Measurements from ENCODE around the gene IFIT1.
"Not testable (repeated sequence)": the region's sequence is repeated elsewhere in the genome, so short reads cannot be mapped to it uniquely, and the experiment has no call there.

The IFIT1 gene

DNA sequence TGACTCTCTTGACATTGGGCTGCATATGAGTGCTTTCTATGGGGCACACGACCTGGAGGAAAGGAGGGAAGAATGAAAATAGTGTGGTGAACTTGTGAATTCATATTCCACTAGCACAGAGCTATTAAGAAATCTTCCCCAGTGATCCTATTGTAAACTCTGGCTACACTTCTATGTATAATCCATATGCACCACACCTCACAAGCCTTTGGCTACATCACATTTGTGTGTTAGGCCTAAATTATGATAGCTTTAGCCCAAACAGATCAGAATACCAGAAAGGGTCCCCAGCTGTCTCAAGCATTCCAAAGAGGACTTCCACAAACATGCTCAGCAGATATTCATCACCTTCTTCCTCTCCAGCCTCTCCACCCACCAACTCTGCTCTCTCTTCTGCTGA lies 24.3 kb upstream of the IFIT1 start:
- DNase-seq, result no peak

DNA sequence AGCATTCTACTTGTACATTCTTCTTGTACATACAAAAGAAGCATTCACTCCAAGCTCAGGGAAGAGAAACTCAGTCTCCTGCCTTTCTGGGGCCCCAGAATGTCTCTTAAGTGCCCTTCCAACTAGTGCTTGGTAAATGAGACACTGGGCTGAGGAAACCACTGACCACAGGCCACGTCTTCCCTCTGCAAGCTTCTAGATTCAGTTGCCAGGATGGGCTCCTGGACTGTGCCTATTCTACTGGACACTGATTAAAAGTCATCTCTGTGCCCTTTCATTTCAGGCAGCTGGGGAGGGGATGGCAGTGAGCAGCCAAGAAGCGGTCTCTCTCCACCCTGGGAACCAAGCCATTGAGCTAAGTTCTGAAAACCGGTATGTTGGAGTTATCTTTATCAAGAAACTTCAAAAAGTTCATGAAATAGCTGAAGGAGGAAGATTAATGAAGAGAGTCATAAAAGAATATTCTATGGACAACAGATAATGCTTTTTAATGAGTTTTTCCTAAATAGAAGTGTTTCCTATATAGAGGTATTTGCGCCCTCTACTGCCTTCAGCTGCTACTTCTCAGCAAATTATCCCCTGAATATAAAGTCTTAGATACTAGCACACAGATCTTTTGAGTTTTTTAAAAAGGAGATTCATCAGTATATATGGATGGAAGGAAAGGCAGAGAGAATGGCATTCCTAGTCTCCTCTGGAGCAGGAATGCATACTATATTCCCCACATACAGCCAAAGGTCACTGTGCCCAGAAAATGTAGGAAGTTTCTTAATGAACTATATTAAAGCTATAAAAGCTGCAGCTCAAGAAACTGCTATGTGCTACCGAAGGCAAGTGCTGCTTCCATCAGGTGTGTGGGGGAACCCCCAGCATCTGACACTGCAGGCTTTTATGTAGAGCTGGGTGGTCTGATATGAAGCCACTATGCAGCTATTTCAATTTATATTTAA lies 23.0 kb upstream of the IFIT1 start:
- no peak for DNase-seq

GRCh38 chr10:89371079-89371478 lies 21.3 kb upstream of the IFIT1 start:
- no peak for DNase-seq

DNA sequence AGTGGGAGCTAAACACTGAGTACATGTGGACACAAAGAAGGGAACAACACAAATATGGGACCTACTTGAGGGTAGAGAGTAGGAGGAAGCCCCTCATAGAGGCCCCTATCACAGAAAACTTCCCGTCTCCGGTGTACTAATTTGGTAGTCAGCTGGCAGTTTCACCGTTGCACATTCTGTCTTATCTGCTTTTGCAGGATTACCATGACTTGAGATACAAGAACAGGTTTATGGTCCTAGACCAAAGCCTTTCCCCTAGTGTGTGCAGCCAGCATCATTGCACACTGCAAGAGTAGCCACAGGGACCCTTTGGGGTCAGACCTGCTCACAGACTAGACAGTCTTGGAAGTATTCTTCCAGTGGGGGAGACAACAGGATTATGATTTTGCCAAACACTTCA lies 20.4 kb upstream of the IFIT1 start:
- no peak for DNase-seq

DNA sequence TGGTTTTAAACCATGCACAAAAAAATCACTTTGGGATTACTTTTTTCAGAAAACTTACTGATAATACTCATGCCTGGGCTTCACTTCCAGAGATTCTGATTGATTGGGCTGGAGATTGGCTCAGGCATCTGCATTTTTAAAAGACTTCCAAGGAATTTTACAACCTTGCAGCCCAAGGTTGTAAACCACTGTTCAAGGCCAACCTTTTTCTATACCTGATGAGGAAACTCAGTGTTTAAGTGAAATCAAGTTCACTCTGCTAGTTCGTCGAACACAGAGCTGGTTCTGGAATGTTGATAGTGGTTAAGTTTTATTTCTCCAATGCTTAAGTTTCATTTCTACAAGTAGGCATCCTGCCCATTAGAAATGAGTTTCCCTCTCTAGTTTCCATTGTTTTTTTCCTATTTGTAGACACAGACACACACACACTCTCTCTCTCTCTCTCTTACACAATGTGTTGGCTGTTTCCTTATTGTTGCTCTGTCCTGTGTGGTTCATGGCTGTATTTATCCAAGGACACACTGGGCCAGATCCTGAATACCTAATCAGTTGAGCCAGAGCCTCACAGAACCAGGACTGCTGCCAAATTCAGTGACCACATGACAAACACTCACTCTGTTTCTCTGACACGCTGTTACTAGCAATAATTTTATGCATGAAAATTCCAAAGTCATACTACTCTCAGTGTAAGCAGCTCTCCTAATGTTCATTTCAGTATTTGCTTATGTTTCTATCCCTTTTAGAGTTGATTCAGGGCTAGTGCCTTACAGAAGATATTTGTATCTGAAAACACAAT lies 18.3 kb upstream of the IFIT1 start:
- no peak for DNase-seq

- no peak for DNase-seq
These were observed 17.7 kb upstream of the IFIT1 start for GRCh38 chr10:89374713-89375141.

- no peak for DNase-seq
These were observed 14.5 kb upstream of the IFIT1 start, which contains the start of gene IFIT1B for GRCh38 chr10:89377705-89378637. TSS of gene IFIT1B (plus strand) at chr10:89378056. CDS start at chr10:89378136, 80 bp downstream.

GRCh38 chr10:89379103-89379502 lies 13.3 kb upstream of the IFIT1 start:
- DNase-seq, result no peak

DNA sequence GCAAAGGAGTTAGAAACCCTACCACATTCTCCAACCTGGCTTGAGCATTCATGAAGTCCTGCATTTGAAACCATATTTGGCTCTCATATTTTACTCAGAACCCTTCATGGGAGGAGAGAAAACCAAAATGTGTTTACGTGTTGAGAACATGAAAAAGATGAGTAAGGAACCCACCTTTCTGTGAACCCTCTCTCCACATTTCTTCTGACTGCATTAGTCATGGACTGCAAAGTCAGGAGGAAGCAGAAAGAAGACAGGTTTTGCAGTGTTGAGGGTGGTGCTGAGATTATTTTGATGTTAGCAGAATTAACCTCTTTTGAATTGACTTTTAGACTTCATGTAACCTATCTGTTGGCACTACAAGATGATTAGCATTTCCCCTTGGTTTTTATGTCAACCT lies 9.7 kb upstream of the IFIT1 start:
- no peak for DNase-seq

DNA sequence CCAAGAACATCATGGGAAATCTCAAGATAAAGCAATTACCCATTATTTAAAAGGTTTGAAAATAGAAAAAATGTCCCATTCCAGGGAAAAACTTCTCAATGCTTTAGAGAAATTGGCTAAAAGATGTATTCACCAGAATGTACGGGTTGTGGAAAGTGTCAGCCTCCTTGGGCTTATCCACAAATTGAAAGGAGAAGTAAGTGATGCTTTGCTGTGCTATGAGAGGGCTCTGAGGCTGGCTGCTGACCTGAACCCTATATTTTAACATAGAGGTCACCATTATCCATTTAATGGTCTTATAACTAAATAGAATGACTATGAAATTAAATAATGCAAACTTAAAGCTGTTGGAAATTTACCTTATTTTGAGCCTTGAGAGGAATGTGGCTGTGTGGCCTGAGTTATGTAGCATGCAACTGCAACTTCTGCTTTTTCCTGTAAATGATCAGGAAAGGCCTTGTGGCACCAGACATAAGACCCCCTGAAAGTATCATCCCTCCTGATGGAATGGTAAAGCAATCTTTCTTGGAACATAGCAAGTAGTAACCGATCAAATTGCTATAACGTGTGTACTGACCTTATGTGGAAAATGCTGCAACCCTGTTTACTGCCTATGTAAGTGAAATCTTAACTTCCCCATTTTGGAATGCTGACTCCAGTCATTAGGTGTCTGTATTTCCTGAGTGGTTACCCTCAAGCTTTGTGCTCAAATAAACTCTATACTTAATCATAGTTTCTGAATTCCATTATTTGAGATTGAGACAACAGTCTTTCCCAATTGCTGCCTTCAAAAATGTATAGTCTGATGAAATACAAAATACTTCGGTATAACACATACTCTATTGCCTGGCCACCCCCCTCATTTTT lies 7.7 kb upstream of the IFIT1 start:
- no peak for DNase-seq

GRCh38 chr10:89388806-89389205 lies 3.6 kb upstream of the IFIT1 start:
- no peak for DNase-seq

GRCh38 chr10:89389254-89389653 lies 3.2 kb upstream of the IFIT1 start:
- no peak for DNase-seq

DNA sequence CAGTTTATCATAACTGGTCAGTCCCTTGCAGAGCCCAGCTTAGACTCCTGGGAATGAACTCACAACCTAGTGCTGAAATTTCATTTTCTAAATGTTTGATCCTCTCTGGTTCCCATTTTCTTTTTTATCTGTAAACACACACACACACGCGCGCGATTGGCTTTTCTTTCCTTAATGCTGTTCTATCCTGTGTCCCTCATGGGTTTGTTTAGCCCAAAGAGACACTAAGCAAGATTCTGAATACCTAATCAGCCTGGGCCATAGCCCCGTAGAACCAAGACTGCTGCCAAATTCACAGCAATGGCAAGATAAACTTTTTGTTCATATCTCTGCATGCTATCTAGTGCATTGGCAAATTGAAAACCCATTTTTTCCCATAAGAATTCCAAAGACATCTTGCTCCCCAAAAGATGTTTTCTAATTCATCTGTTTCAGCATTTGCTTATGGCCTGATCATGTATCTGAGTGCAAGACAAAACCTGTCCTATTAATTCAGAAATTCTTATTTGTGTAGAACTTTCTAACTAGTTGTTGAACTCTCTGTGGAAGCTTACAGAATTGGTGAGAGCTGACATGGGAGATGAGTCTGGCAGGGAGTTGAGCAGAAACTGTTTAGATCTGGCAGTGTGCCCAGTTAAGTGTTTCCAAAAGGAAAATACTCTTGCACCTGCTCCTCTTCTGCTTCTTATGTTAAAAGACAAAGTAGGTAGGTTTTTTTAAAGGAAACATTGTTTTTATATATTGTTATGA lies 1.8 kb upstream of the IFIT1 start:
- no peak for DNase-seq

- DNase-seq, result not testable (repeated sequence)
These were observed 1.2 kb upstream of the IFIT1 start for GRCh38 chr10:89391226-89391576.

DNA sequence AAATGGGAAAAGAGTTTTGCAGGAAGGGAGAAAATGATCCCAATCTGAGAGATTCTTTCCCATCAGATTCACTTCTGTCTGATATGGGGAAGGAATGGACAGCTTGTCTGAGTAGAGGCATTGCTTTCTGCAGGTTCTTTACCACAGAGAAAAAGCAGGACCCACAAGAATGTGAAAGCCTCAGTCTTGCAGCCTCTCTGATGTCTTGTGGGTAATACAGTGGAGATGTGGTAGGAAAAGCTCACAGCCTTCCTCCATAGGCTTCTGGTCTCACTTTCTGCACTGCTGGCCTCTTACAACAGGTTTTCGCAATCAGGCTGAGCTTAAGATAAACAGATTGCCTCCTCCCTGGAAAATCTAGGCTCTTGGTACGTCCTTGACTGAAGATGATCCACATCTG lies 551 bp downstream of the IFIT1 start:
- no peak for DNase-seq

GRCh38 chr10:89393898-89394297 lies 1.5 kb downstream of the IFIT1 start:
- DNase-seq, result no peak

- DNase-seq, result no peak
These were observed 2.7 kb downstream of the IFIT1 start for GRCh38 chr10:89395141-89395540.

DNA sequence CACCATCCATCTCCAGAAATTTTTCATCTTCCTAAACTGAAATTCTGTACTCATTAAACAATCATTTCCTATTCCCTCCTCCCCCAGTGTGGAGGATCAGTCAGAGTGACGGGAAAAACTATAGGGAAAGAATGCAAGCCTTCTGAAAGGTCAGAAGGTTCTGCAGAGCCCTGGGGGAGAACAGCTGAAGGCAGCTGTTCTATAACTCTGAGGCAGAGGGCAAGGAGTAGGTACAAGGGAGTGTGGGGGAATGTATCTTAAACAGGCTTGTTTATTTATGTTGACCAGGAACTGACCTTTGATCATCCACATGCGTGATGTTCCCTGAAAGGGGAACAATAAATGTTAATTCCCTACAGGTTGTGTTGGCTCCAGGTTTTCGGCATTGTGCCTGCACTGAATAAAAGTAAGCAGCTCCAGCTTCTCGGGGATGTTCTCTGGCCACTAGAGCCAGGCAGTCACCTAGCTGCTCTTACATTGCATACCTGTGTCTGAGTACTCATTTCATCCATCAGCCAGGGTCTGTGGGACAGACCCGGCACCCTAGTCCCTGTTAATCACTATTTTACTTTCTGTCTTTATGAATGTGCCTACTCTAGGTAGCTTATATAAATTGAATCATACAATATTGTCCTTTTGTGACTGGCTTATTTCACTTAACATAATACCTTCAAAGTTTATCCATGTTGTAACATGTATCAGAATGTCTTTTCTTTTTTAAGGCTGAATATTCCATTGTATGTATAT lies 5.8 kb downstream of the IFIT1 start:
- DNase-seq, result no peak

GRCh38 chr10:89399956-89400355 lies 7.5 kb downstream of the IFIT1 start:
- no peak for DNase-seq

DNA sequence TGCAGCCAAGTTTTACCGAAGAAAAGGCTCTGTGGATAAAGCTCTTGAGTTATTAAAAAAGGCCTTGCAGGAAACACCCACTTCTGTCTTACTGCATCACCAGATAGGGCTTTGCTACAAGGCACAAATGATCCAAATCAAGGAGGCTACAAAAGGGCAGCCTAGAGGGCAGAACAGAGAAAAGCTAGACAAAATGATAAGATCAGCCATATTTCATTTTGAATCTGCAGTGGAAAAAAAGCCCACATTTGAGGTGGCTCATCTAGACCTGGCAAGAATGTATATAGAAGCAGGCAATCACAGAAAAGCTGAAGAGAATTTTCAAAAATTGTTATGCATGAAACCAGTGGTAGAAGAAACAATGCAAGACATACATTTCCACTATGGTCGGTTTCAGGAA lies 10.6 kb downstream of the IFIT1 start:
- DNase-seq, result no peak
